SK-MEL-5 (cell line): ENCODE measurements around the gene MAEL. TPM values are rescaled to one million over a fixed set of nuclear protein-coding genes. Genes with fewer than 3 reads are reported as not detected.

Experiments
- DNase-seq: peaks from one replicate; pipeline ENCODE4 v3.0.0-alpha.2; 2016; ENCODE audit warnings: low read depth, low spot score
- in situ Hi-C: cut with HindIII; loops from 2 replicates; pipeline ENCODE4 v1.10.0; 2016; ENCODE audit warnings: low sequenced_read_pairs, high pct_unique_total_duplicates, low pct_unique_long_range_greater_than_20kb
- small RNA-seq, 2 experiments: library from RNA; depleted of rRNA; stranded (forward); fragments of <200 nt; gene quantifications; one replicate each; pipeline ENCODE3, GENCODE V24; 2014
- total RNA-seq: library from RNA; depleted of rRNA; stranded (reverse); fragments of >200 nt; shearing (Covaris generic); gene quantifications from 2 replicates; pipeline ENCODE4 v1.2.3, GENCODE V29; 2014; rRNA removed

The MAEL gene
- total RNA-seq, 1 experiment from 2014 or later: not detected

GRCh38 chr1:167067904-167068303 is 78.8 kb downstream of the MAEL start:
- no peak for DNase-seq
- in situ Hi-C loops: no loop called here

- in situ Hi-C loops: no loop called here
- DNase-seq: no peak
Observed at GRCh38 chr1:167068761-167069160, 79.7 kb downstream of the MAEL start.

DNA sequence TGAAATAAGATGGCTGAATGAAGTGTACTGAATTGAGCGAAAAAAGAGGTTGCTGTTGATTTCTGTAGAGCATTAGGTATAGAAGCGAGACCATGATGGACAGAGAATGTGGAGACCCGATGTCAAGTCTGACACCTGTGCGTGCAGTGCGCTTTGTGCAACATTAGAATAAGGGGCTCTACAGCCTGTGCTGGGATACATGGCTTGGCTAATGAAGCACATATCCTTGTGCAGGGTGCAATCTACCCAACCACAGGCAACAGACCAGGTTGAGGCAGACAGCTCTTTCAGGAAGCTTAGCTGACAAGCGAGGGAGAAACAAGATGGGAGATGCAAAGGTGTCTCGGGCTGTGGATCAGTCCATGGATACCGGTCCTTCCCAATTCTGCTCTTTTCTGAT is 82.2 kb downstream of the MAEL start:
- in situ Hi-C loops: no loop called here

More for the DNA sequence above, 82.2 kb downstream of the MAEL start:
- DNase-seq: no peak

Small RNA genes lying within 50 kb of the gene (small RNA-seq; reads per million reads assigned to genes)
- 1.0 to 25.6 reads per million in 2 experiments for gene RNA5SP65

Other genes starting within 250 kb of the MAEL start
- gene POGK, start 149.8 kb upstream of the MAEL start, total RNA-seq: 50.5 and 53.2 TPM in 2 replicates
- 20.7 and 21.6 TPM in 2 replicates for gene TADA1, start 113.0 kb upstream of the MAEL start, total RNA-seq
- gene ILDR2, start 13.7 kb upstream of the MAEL start, total RNA-seq: 0.79 and 0.90 TPM in 2 replicates
- not detected in 2 replicates for gene GPA33, start 101.1 kb downstream of the MAEL start, total RNA-seq
- gene STYXL2, start 104.8 kb downstream of the MAEL start, total RNA-seq: 0.03 TPM in 1 of 2 replicates, not detected in the other
- gene POU2F1, start 231.6 kb downstream of the MAEL start, total RNA-seq: 8.0 and 11.3 TPM in 2 replicates